Gastrocnemius medialis (tissue), 4 donors: ENCODE results near the gene MMP11. TPM values are rescaled to one million over a fixed set of nuclear protein-coding genes. Genes with fewer than 3 reads are reported as not detected.

Experiments
- ATAC-seq, 2 donors: fragments of 150-250 bp; one replicate each; pipeline ENCODE4 v1.9.1; 2016
- DNase-seq, 2 donors: peaks; one replicate each; pipeline ENCODE4 v3.0.0-alpha.2; 2019
- H3K27ac ChIP-seq, 4 donors: fragments of 200-600 bp; sonication (generic); 1 replicate in 1 of 4; 2 replicates in 3 of 4; pipeline ENCODE4 v1.5.1; 2016 to 2018; ENCODE audit warnings: mild to moderate bottlenecking in 2 of 4, moderate library complexity in 1 of 4
- H3K27me3 ChIP-seq, 3 donors: fragments of 200-600 bp; sonication (generic) in 2 of 3; 1 replicate in 1 of 3; 2 replicates in 2 of 3; pipeline versions ENCODE4 v1.5.1 to v1.6.0; 2016 to 2019; ENCODE audit warnings: mild to moderate bottlenecking in 1 of 3, moderate library complexity in 1 of 3
- H3K36me3 ChIP-seq, 2 donors: fragments of 200-600 bp; sonication (generic) in 1 of 2; one replicate each; pipeline ENCODE4 v1.5.1; 2017 to 2018
- H3K4me1 ChIP-seq, 2 donors: fragments of 200-600 bp; sonication (generic) in 1 of 2; one replicate each; pipeline ENCODE4 v1.5.1; 2016 to 2017; ENCODE audit warnings: mild to moderate bottlenecking in 2 of 2
- H3K4me3 ChIP-seq, 4 donors: fragments of 200-600 bp; sonication (generic) in 3 of 4; 1 replicate in 1 of 4; 2 replicates in 3 of 4; pipeline ENCODE4 v1.5.1; 2016 to 2019; ENCODE audit warnings: mild to moderate bottlenecking in 2 of 4
- H3K9me3 ChIP-seq, 3 donors: fragments of 200-600 bp; sonication (generic) in 2 of 3; 1 replicate in 1 of 3; 2 replicates in 2 of 3; pipeline ENCODE4 v1.5.1; 2016 to 2019
- CTCF ChIP-seq, 5 experiments: fragments of 450-650 bp in 3 of 5; fragments of 200-600 bp in 2 of 5; sonication (generic) in 2 of 5; IDR thresholded peaks in 4 of 5; conservative IDR thresholded peaks in 1 of 5; 1 replicate in 4 of 5; 2 replicates in 1 of 5; pipeline ENCODE4 v1.5.1; 2016 to 2019; ENCODE audit warnings: antibody characterized with exemption in 5 of 5, mild to moderate bottlenecking in 3 of 5, moderate library complexity in 3 of 5
- POLR2A ChIP-seq, 2 donors: fragments of 450-650 bp; IDR thresholded peaks; one replicate each; pipeline ENCODE4 v1.6.1; 2017; ENCODE audit warnings: antibody characterized with exemption in 2 of 2, mild to moderate bottlenecking in 2 of 2, moderate library complexity in 2 of 2
- in situ Hi-C, 4 donors: fragments of 200-750 bp; cut with MboI; loops; one replicate each; pipeline versions ENCODE4 v1.15.0 to v1.8.0; 2017; ENCODE audit warnings: low sequenced_read_pairs in 4 of 4
- intact Hi-C: fragments of 100-400 bp; cut with DNase I; formaldehyde crosslinking; loops from one replicate; pipeline ENCODE4 v1.15.1; 2023; ENCODE audit warnings: low total_unique reads
- total RNA-seq, 4 donors: library from RNA; depleted of rRNA; stranded (reverse); fragments of >200 nt; gene quantifications; one replicate each; pipeline versions ENCODE4 v1.1.0 to v1.2.3, GENCODE V29; 2016

Gene MMP11
- total RNA-seq, 4 donors from 2014 or later, result 0.91 to 3.6 (median 1.4) TPM; not detected in 1

- no peak overlapping the region for H3K4me3 ChIP-seq
- no peak for ATAC-seq
- no peaks in the 10 kb centered on the region for H3K27me3 ChIP-seq
- no peak for DNase-seq
- in situ Hi-C loops (no loop called here), intact Hi-C loops (no loop called here)
- TF ChIP-seq POLR2A (IDR thresholded peaks at IDR 0.05) (no peak), CTCF (IDR thresholded peaks at IDR 0.05 in 4 of 5, conservative IDR thresholded peaks at IDR 0.05 in 1 of 5) (no peak)
- peaks cover 3 to 7% of the 10 kb centered on the region in 2 donors for H3K4me1 ChIP-seq
- H3K36me3 ChIP-seq, result peaks cover 0 to 68% of the 10 kb centered on the region in 2 donors
- no peak overlapping the region for H3K27ac ChIP-seq
- no peaks in the 10 kb centered on the region for H3K9me3 ChIP-seq
These were observed 44.5 kb downstream of the MMP11 start for GRCh38 chr22:23817146-23817545.

GRCh38 chr22:23818541-23818940 lies 45.9 kb downstream of the MMP11 start:
- H3K4me1 ChIP-seq, result peaks cover 14 to 21% of the 10 kb centered on the region in 2 donors
- intact Hi-C loops, result no loop called here
- no peak overlapping the region for H3K27ac ChIP-seq

GRCh38 chr22:23820748-23821211 lies 48.1 kb downstream of the MMP11 start:
- TF ChIP-seq CTCF (IDR thresholded peaks at IDR 0.05 in 4 of 5, conservative IDR thresholded peaks at IDR 0.05 in 1 of 5) (no peak), POLR2A (IDR thresholded peaks at IDR 0.05) (no peak)
- Histone ChIP-seq H3K4me1 (peaks cover 14 to 25% of the 10 kb centered on the region in 2 donors), H3K36me3 (peaks cover 0 to 81% of the 10 kb centered on the region in 2 donors), H3K27ac (peak overlapping the region; percentile 72 to 88 (median 81)), H3K27me3 (no peaks in the 10 kb centered on the region), H3K9me3 (no peaks in the 10 kb centered on the region), H3K4me3 (no peak overlapping the region)
- DNase-seq (no peak), ATAC-seq (no peak)
- intact Hi-C loops (no loop called here), in situ Hi-C loops (no loop called here)

More at GRCh38 chr22:23818541-23818940, 45.9 kb downstream of the MMP11 start:
- H3K36me3 ChIP-seq, result peaks cover 0 to 70% of the 10 kb centered on the region in 2 donors
- H3K9me3 ChIP-seq, result no peaks in the 10 kb centered on the region
- DNase-seq (no peak), ATAC-seq (no peak)
- no peaks in the 10 kb centered on the region for H3K27me3 ChIP-seq
- H3K4me3 ChIP-seq, result no peak overlapping the region
- in situ Hi-C loops, result no loop called here
- TF ChIP-seq CTCF (IDR thresholded peaks at IDR 0.05 in 4 of 5, conservative IDR thresholded peaks at IDR 0.05 in 1 of 5), result no peak
- no peak for TF ChIP-seq POLR2A (IDR thresholded peaks at IDR 0.05)

GRCh38 chr22:23822101-23822671 lies 49.5 kb downstream of the MMP11 start:
- H3K9me3 ChIP-seq, result no peaks in the 10 kb centered on the region
- in situ Hi-C loops, result no loop called here
- peaks cover 14 to 25% of the 10 kb centered on the region in 2 donors for H3K4me1 ChIP-seq
- peak; percentile 29 to 69 for DNase-seq
- no peak overlapping the region for H3K4me3 ChIP-seq
- H3K36me3 ChIP-seq, result peaks cover 0 to 78% of the 10 kb centered on the region in 2 donors
- H3K27me3 ChIP-seq, result no peaks in the 10 kb centered on the region
- ATAC-seq, result peak; percentile 43 to 61
- H3K27ac ChIP-seq, result peak overlapping the region; percentile 72 to 88 (median 81)
- TF ChIP-seq CTCF (IDR thresholded peaks at IDR 0.05 in 4 of 5, conservative IDR thresholded peaks at IDR 0.05 in 1 of 5), result no peak
- no peak for TF ChIP-seq POLR2A (IDR thresholded peaks at IDR 0.05)
- intact Hi-C loops, result loop anchor here (2.0 kb wide), 1 partner anchor 35 kb away; the partner anchor contains the start of gene SMARCB1
